ENCODE measurements around the gene MYOCD. TPM values are rescaled to one million over a fixed set of nuclear protein-coding genes. Genes with fewer than 3 reads are reported as not detected.

The MYOCD gene
- total and polyA plus RNA-seq, 2 of the 13 experiments (the other 11 are each of a cell fraction or from before 2014, with no cell fraction given) = not detected

GRCh38 chr17:12627781-12628451 is 37.8 kb upstream of the MYOCD start (continued):
- TF ChIP-seq GATAD2A (CRISPR knock-in tag; IDR thresholded peaks at IDR 0.05) = 0 out of 2 replicates have a peak, but pooled peaks have one; percentile 14
- TF ChIP-seq CEBPG (CRISPR knock-in tag; IDR thresholded peaks at IDR 0.05) = 0 out of 2 replicates have a peak, but pooled peaks have one; percentile 16
- TF ChIP-seq ATAD3A (CRISPR knock-in tag; IDR thresholded peaks at IDR 0.05) = no peak
- no peak for TF ChIP-seq ZEB1 (IDR thresholded peaks at IDR 0.05; ENCODE audit: insufficient replicate concordance, low read depth)
- no peak for TF ChIP-seq RXRB (CRISPR knock-in tag; IDR thresholded peaks at IDR 0.05; ENCODE audit: borderline replicate concordance)
- TF ChIP-seq EP300 (IDR thresholded peaks at IDR 0.05; ENCODE audit: low read depth in 2 of 2, low read length in 2 of 2) = peak in 1 of 2 experiments; percentile 13; a peak in 1 of 4 replicates
- TF ChIP-seq EP300 (CRISPR knock-in tag; IDR thresholded peaks at IDR 0.05; ENCODE audit: borderline replicate concordance) = no peak
- no peak for TF ChIP-seq PCBP1 (IDR thresholded peaks at IDR 0.05; ENCODE audit: borderline replicate concordance, low read depth, low read length)
- no peak for TF ChIP-seq ZSCAN25 (CRISPR knock-in tag; IDR thresholded peaks at IDR 0.05)
- TF ChIP-seq ZNF264 (CRISPR knock-in tag; IDR thresholded peaks at IDR 0.05) = no peak
- no peak for TF ChIP-seq ZNF572 (CRISPR knock-in tag; IDR thresholded peaks at IDR 0.05)
- TF ChIP-seq PPARG (CRISPR knock-in tag; conservative IDR thresholded peaks at IDR 0.05) = 0 out of 2 replicates have a peak, but pooled peaks have one; percentile 25
- no peak for TF ChIP-seq ZNF564 (CRISPR knock-in tag; IDR thresholded peaks at IDR 0.05)
- TF ChIP-seq MTA1 (CRISPR knock-in tag; IDR thresholded peaks at IDR 0.05; ENCODE audit: borderline replicate concordance) = no peak
- TF ChIP-seq, protein P1, sequence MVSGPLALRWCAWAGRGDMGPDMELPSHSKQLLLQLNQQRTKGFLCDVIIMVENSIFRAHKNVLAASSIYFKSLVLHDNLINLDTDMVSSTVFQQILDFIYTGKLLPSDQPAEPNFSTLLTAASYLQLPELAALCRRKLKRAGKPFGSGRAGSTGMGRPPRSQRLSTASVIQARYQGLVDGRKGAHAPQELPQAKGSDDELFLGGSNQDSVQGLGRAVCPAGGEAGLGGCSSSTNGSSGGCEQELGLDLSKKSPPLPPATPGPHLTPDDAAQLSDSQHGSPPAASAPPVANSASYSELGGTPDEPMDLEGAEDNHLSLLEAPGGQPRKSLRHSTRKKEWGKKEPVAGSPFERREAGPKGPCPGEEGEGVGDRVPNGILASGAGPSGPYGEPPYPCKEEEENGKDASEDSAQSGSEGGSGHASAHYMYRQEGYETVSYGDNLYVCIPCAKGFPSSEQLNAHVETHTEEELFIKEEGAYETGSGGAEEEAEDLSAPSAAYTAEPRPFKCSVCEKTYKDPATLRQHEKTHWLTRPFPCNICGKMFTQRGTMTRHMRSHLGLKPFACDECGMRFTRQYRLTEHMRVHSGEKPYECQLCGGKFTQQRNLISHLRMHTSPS (CRISPR knock-in tag; IDR thresholded peaks at IDR 0.05; ENCODE audit: low read depth) = no peak
- TF ChIP-seq FOSL2 (CRISPR knock-in tag; IDR thresholded peaks at IDR 0.05) = 0 out of 2 replicates have a peak, but pooled peaks have one; percentile 9
- TF ChIP-seq ARID5B (CRISPR knock-in tag; IDR thresholded peaks at IDR 0.05) = peak; percentile 27; the same call in 1 of the 2 replicates
- TF ChIP-seq NFKBIZ (CRISPR knock-in tag; IDR thresholded peaks at IDR 0.05) = no peak
- no peak for TF ChIP-seq ZNF720 (CRISPR knock-in tag; IDR thresholded peaks at IDR 0.05)
- no peak for TF ChIP-seq PHF8 (CRISPR knock-in tag; IDR thresholded peaks at IDR 0.05)
- TF ChIP-seq ZNF276 (CRISPR knock-in tag; IDR thresholded peaks at IDR 0.05; ENCODE audit: low read depth) = no peak
- TF ChIP-seq ADNP (CRISPR knock-in tag; IDR thresholded peaks at IDR 0.05) = no peak
- TF ChIP-seq RAD21 (CRISPR knock-in tag; IDR thresholded peaks at IDR 0.05) = no peak
- no peak for TF ChIP-seq ZMAT5 (CRISPR knock-in tag; IDR thresholded peaks at IDR 0.05; ENCODE audit: borderline replicate concordance, low read depth)
- peak; percentile 46; the same call in 1 of the 2 replicates for TF ChIP-seq ZNF644 (CRISPR knock-in tag; IDR thresholded peaks at IDR 0.05; ENCODE audit: low read depth)

Data from HepG2 (cell line).